HCEC 1CT (cell line): Measurements from ENCODE around the gene ARHGAP18.
A peak's percentile ranks its signal among the peaks of the same experiment; 100 is the strongest.
"Not testable (repeated sequence)": the region's sequence is repeated elsewhere in the genome, so short reads cannot be mapped to it uniquely, and the experiment has no call there.

Source experiments
- DNase-seq: peaks from one replicate; pipeline ENCODE4 v3.0.0-alpha.2; 2017

The ARHGAP18 gene

DNA sequence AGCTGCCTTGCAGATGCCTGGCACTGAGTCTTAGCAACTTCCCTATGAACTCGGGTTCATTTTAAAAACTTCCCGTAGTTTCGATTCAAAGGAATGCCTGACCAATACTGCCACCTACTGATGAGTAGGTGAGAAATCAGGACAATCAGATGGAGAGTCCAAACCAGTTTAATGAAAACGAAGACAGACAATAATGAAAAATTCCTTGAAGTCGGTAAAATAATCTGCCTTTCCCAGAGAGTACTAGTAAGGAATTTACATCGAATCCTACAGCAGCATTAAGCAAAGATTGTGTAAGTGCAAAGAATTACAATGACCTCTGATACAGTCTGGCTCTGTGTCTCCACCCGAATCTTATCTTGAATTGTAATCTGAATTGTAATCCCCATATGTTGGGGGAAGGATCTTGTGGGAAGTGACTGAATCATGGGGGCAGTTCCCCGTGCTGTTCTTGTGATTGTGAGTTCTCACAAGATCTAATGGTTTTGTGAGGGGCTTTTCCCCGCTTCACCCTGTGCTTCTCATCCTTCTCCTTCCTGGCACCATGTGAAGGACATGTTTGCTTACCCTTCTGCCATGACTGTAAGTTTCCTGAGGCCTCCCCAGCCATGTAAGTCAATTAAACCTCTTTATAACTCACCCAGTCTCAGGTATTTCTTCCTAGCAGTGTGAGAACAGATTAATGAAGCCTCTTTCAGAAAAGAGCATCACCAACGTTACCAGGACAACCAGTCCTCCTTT is 134.4 kb downstream of the ARHGAP18 start:
- DNase-seq = peak; percentile 61

DNA sequence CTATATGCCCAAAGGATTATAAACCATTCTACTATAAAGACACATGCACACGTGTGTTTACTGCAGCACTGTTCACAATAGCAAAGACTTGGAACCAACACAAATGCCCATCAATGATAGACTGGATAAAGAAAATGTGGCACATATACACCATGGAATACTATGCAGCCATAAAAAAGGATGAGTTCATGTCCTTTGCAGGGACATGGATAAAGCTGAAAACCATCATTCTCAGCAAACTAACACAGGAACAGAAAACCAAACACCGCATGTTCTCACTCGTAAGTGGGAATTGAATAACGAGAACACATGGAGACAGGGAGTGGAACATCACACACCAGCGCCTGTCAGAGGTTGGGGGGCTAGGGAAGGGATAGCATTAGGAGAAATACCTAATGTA is 135.4 kb downstream of the ARHGAP18 start:
- not testable (repeated sequence) for DNase-seq

DNA sequence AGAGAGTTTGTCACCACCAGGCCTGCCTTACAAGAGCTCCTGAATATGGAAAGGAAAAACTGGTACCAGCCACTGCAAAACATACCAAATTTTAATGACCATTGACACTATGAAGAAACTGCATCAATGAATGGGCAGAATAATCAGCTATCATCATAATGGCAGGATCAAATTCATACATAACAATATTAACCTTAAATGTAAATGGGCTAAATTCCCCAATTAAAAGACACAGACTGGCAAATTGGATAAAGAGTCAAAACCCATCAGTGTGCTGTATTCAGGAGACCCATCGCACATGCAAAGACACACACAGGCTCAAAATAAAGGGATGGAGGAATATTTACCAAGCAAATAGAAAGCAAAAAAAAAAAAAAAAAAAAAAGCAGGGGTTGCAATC is 139.0 kb downstream of the ARHGAP18 start:
- DNase-seq = not testable (repeated sequence)

DNA sequence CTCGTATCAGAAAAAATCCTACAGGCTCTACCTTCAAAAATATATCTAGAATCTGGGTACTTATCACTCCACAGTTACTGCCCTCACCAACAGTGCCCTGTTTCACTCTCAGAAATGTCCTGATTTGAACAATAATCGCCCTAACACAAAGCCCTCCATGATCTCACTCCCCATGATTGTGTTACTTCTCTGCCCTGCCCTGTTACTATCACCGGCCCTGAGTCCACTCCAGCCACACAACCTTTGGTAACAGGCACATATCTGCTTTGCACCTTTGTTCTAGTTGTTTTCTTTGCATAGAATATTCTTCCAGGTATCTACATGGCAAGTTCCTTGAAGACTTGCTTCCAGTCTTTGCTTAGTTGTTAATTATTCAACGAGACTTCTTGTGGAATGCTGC is 142.0 kb downstream of the ARHGAP18 start:
- no peak for DNase-seq

DNA sequence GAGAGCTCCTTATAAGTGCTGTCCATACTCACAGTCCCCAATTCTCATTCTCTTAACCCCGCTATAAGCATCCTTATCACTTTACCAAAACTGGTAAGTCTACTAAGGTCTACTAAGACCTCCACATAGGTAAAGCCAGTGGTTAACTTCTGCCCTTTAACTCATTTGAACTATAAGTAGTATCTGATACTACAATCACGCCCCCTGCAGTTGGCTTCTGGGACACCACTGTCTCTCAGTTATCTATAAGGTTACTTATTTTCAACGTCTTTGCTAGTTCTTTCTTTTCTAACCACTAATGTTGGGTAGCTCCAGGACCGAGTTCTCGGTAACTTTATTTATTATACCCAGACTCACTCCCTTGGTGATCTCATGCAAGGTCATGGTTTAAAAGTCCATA is 142.6 kb downstream of the ARHGAP18 start:
- peak; percentile 39 for DNase-seq

DNA sequence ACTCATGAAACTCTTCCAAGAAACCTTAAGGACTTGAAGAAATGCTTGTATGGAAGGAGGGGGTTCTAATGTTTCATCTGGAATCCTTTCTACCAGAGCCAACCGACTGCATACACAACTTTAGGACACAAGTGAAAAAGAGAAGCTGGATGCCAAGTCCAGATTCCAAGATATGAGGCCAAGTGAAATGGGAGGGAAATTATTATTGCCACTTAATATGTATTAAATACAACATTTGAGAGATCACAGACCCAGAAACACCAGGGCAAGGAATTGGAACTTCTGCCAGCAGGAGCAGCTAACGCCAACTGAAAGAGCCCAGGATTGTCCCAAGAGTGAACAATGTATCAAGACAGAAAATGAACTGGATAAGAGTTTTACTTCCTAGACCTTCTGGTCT is 144.2 kb downstream of the ARHGAP18 start:
- no peak for DNase-seq

DNA sequence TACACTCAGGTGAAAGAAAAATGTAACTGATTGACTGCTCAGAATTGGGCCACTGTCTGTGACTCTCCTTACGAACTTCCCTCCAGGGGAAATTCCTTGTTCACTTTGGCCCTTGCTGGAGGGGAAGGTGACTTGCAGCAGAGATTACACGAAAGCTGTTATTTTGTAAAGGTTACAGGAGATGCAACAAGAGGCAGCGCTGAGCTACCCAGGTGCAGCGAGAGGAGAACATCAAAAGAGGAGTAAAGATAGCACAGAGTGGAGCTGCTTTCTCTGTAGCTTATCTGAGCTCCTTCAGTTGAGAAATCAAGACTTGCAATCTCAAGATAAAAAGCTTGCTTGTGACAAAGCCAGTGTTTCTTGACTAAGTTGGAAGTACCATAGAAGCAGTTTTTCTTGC is 144.6 kb downstream of the ARHGAP18 start:
- no peak for DNase-seq

DNA sequence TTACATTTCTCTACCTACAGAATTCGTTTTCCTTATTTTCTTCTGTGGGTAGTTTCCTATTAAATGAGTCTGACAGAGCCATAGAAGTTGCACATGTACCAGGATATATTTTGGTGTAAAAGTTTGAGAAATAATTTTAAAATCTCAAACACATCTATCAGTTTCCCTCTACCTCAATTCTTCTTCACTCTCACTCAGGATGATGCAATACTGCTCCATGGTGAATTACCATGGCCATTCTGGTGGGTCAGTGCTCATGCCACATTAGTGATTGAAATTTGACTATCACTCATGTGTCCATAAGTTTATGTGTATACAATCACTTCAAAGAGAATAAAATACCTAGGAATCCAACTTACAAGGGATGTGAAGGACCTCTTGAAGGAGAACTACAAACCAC is 151.7 kb downstream of the ARHGAP18 start:
- DNase-seq = no peak

DNA sequence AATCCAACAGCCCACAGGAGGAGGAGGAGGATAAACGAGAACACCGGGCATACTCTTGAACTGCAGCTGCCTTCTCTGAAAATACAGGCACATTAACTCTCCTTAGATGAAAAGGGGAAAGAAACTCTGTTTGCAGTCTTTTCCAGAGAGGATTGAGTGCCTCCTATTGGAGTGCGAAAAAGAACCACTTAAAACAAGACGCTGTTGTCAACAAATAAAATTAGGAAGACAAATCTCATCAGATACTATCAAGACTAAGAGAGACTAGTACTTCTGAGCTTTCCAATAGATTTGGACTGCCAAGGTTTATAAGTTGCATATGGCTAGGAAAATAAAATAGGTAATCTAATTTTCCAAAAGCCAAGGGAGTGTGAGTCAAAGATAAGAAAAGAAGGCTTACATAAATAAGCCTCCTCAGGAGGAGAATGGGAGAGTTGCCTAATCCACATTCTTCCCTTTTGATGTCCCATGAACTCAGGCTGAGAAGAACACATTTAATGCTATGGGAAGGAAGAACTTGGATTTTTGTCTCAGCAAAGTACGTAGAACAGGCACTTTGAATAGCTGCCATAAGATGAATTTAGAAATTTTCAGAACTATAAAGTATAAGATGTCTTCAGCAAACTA is 154.7 kb downstream of the ARHGAP18 start:
- DNase-seq = no peak

DNA sequence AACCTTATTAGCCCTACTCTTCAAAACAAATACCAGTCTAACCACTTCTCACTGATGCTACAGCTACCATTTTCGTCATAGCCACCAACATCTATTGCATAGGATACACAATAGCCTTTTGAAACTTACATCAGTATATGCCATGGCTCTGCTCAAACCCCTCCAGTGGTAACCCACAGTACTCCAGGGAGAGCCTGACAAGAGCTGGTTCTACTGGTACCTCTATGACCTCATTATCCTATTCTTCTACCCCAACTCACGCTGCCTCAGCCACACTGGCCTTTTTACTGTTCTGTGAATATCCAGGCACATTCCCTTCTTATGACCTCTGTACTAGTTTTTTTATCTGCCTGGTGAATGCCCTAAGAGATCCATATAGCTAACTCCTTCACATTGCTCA is 157.6 kb downstream of the ARHGAP18 start:
- DNase-seq = no peak

DNA sequence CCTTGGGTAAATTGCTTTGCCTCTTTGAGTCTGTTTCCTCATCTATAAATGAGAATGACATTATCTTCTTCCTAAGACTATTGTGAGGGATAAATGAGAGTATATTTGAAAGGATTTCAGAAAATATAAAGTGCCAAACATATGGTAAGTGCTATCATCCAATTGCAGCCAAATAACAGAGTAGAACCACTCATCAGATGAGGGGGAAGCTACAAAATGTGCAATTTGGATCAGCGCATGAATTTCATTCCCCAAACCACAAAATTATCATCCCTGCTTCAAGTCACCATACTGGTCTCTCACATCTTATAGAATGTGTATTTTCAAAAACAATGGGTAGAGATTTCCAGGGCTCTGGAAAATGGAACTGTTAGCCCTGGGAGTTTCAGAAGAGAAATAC is 158.5 kb downstream of the ARHGAP18 start:
- DNase-seq = no peak

DNA sequence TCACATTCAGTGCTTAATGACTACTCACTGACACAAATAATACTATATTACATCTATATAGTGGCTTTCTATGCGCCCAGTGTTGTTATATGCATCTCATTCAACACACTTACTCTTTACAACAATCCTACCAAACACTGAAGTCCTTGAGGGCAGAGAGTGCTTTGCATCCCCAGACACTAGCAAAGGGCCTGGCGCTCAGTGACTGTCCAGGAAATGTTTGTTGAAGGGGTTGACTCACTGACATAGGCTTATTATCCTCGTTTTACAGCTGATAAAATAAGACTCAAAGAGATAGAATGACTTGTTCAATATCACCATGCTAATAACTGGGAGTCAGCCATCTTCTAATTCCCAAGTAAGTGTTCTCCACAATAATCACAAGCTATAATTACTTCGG is 163.3 kb downstream of the ARHGAP18 start:
- no peak for DNase-seq

DNA sequence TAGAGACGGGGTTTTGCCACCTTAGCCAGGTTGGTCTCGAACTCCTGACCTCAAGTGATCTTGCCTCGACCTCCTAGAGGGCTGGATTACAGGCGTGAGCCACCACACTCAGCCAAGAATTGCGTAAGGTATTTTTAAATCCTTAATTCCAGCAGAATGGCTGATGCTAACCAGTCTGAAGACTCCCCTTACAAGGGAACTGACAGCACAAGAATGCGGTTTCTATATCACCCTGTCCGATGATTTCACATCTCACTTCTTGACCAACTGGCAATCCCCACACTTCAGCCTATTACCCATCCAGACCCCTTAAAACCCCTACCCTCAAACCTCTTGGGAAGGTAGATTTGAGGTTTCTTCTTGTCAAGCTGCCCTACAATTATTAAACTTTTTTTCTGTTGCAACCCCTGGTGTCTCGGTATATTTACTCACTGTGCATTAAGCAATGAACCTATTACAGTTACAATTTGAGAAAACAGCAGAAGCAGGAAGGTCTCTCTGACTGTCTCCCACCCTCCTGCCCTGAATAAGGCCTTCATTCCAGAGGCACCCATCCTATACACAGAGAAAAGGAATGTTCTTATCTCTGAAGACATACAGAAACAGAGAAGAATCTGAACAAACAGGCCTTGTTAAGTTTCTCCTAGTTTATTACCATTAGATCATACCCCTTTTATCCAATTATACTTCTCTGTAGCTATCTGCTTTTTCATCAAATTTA is 164.9 kb downstream of the ARHGAP18 start:
- DNase-seq = no peak

DNA sequence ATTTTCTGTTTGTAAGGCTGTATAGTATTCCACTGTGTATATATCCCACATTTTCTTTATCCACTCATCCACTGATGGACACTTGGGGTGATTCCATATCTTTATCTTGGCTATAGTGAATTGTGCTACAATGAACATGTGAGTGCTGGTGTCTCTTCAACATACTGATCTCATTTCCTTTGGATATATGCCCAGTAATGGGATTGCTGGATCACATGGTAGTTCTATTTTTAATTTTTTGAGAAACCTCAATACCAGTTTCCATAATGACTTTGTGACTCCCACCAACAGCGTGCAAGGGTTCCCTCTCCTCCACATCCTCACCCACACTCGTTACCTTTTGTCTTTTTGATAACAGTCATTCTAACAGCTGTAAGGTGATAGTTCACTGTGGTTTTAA is 166.0 kb downstream of the ARHGAP18 start:
- peak; percentile 24 for DNase-seq

DNA sequence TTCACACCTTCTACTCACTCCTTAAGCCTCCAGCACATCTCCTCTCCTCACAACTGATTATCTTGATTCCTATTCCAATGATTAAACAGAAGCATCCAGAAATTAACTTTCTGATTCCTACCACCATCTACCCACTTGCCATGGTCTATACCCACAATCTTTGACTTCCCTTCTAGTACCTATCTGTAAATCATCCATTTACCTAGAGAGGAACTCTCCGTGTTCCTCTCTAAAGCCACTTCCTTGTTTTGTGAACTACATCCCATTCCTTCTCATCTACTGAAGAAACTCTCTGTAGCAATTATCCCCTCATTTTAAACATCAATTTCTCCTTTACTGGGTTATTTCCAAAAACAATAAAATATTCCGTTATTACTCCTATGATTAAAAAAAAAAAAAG is 167.3 kb downstream of the ARHGAP18 start:
- DNase-seq = no peak

DNA sequence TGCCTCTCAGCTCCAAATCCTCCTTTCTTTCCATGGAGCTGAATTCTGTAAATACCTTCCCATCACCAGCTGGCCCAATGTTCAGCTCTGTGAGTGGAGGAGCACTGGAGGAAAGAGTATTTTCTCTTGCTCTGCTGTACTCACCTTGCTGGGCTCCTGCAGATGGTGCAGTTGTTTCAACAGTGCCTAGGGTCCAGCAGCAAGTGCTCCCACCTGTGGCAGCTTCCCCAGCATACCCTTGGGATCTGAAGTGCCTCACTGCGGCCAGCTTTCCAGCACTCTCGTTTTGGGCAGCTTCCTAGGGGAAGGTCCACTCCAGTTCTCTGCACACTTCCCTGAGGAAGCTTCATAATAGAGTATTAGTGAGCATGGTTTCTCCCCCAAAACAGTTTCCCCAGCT is 170.9 kb downstream of the ARHGAP18 start:
- no peak for DNase-seq

DNA sequence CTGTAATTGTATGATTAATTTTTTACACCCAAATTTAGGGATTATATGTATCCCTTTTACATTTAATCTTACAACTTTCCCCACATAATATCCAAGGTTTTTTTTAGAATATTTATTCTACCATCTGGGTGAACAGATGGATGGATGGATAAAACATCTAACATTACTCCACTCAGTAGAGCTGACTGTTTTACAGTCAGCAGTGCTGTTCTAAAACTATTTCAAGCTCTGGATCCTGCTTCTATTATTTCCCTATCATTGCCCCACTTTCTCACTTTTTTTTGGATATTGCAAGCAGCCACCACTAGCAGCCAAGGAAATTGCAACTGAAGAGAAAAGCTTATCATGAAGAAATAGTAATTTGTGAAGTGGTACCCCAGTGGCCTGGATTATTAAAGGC is 173.7 kb downstream of the ARHGAP18 start:
- no peak for DNase-seq

DNA sequence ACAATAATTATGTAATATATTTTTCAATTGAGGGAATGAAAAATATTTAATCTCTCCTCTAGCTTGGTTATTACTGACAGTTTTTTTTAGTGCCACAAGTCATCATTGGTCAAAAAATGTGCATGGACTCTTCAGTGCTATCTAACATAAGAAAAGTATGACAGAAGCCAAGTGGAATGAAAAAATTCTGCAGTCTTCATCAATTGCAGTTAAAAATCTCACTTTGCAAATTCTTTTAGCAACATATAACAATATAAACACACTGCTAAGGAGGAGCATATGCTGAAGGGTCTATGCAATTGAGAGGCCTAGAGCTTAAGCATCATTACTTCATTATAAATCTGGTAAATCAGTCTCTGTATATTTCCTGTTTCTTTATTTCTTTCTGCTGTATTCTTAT is 175.1 kb downstream of the ARHGAP18 start:
- DNase-seq = no peak
